Hepatic stellate cell (primary cell): ENCODE data around the gene PPP1R2B.

Experiments
- DNase-seq: peaks from one replicate; pipeline ENCODE4 v3.0.0; 2011; ENCODE audit warnings: low spot score

PPP1R2B gene

GRCh38 chr5:156879665-156880285 is 29.7 kb downstream of the PPP1R2B start:
- DNase-seq: no peak

DNA sequence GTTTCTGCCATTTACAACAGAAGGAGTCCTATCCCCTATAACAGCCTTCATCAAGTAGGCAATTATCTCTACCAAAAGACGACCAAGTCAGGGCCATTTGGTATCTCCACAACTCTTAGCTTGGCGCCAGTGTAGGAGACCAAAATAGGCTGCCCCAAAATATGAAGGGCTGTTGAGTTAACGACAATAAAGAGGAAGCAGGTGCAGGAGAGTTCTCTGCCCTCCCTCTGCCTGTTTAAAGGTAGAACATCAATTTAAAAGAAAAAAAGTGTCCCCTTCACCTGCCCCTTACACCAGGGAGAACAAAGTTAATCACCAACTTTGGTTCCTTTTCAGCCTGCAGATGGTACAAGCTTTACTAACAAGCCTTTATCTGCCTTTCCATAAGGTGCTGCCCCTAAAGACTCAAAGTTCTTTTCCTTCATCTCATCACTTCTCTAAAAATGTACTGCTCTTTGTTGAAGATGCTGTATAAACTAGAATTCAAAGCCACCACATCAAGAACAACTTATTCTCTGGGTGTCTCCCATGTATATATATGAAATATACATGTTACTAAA is 33.3 kb downstream of the PPP1R2B start:
- DNase-seq: no peak

- no peak for DNase-seq
These were observed 38.4 kb downstream of the PPP1R2B start for GRCh38 chr5:156888520-156888919.

DNA sequence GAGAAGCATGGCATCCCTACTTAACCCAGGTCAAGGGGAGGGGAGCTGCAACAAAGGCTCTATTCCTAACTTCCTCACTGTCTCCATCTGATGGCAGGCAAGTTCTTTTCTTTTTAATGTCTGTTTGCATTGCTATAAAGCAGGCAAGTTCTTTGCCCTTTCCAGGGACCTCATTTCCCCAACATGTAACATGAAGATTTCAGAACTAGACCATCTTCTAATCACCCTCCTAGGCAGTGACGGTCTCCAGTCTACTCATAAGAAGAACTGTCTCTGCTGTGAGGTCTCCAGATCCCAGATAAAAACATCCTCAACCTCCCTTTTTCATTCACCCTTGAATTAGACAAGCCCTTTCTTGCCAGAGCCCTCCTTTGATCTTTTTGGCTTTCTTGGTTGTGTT is 42.1 kb downstream of the PPP1R2B start:
- DNase-seq: no peak

- DNase-seq: no peak
These were observed 42.8 kb downstream of the PPP1R2B start for GRCh38 chr5:156892864-156893263.

DNA sequence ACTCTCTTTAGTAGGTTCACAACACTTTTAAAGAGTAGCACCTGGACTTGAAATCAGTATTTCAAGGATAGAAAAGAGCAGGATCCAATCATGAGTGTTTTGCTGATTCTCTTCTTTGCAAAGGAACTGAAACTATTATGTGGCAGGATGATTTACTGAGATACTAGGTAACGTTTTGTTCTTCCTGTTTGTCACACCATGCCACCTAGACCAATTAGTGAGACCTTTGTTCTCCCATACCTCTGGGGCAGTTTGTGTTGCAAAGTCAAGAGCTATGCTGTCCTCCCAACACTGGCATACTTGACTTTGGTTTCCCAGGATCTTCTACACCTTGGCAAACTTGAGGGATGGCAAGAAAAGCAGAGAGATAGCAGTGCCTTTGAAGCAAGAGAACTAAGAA is 43.4 kb downstream of the PPP1R2B start:
- DNase-seq: no peak

DNA sequence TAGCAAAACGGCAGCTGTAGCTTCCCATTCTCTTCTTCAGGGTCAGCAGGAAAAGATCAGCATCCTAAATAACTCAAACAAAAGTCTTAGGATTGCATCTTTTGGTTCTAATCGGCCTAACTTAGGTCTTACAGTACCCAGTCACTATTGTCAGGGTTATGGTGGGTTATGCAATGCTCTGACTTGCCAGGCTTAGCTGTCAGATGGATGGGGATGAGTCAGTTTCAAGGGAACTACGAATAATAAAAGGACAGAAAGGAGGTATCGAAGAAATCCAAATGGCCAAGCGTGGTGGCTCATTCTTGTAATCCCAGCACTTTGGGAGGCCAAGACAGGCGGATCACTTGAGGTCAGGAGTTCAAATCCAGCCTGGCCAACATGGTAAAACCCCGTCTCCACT is 46.5 kb downstream of the PPP1R2B start:
- DNase-seq: no peak
